Osteoblast (primary cell): ENCODE results near the gene CRIP1. TPM values are rescaled to one million over a fixed set of nuclear protein-coding genes. Genes with fewer than 3 reads are reported as not detected.

ENCODE experiments used
- DNase-seq: peaks from one replicate; pipeline ENCODE4 v3.0.0; 2011; ENCODE audit warnings: low spot score, mixed read lengths; ENCODE audit not compliant: insufficient read length; ENCODE audit errors: missing footprints
- H2AFZ ChIP-seq: 2 replicates; pipeline ENCODE4 v1.6.0; 2011; ENCODE audit warnings: mild to moderate bottlenecking, low read length
- H3K27ac ChIP-seq: 2 replicates; pipeline ENCODE4 v1.5.1; 2011; ENCODE audit warnings: mild to moderate bottlenecking, low read depth, low read length, moderate library complexity
- H3K27me3 ChIP-seq: 2 replicates; pipeline ENCODE4 v1.6.0; 2012; ENCODE audit warnings: mild to moderate bottlenecking, control low read depth, inconsistent platforms, low read length, moderate library complexity; ENCODE audit not compliant: insufficient read depth
- H3K36me3 ChIP-seq: 2 replicates; pipeline ENCODE4 v1.5.1; 2011; ENCODE audit warnings: mild to moderate bottlenecking, low read length, control low read depth, moderate library complexity; ENCODE audit not compliant: insufficient read depth
- H3K4me1 ChIP-seq: 2 replicates; pipeline ENCODE4 v1.5.1; 2011; ENCODE audit warnings: mild to moderate bottlenecking, low read length, control low read depth, moderate library complexity; ENCODE audit not compliant: insufficient read depth
- H3K4me2 ChIP-seq: 2 replicates; pipeline ENCODE4 v1.6.0; 2011; ENCODE audit warnings: mild to moderate bottlenecking, low read length; ENCODE audit not compliant: insufficient read depth
- H3K4me3 ChIP-seq: fragments of 200-600 bp; sonication (generic); 3 replicates; pipeline ENCODE4 v1.5.1; 2012; ENCODE audit warnings: mild to moderate bottlenecking, low read length, inconsistent platforms; ENCODE audit not compliant: insufficient read depth
- H3K79me2 ChIP-seq: 2 replicates; pipeline ENCODE4 v1.6.0; 2012; ENCODE audit warnings: mild to moderate bottlenecking, low read length, control low read depth, inconsistent platforms; ENCODE audit not compliant: insufficient read depth
- H3K9me3 ChIP-seq: 2 replicates; pipeline ENCODE4 v1.5.1; 2011; ENCODE audit warnings: low read depth, low read length, control low read depth
- H4K20me1 ChIP-seq: 2 replicates; pipeline ENCODE4 v1.6.0; 2012; ENCODE audit warnings: mild to moderate bottlenecking, low read length, control low read depth; ENCODE audit not compliant: insufficient read depth
- CTCF ChIP-seq: IDR thresholded peaks from 2 replicates; pipeline ENCODE4 v1.5.1; 2011; ENCODE audit warnings: mild to moderate bottlenecking, low read depth, low read length, moderate library complexity; ENCODE audit errors: extremely low read depth
- total RNA-seq: library from RNA; depleted of rRNA; stranded (reverse); fragments of >200 nt; gene quantifications from 2 replicates; pipeline ENCODE4 v1.2.3, GENCODE V29; 2012

The CRIP1 gene
- total RNA-seq, 1 donor: 8.7 TPM

GRCh38 chr14:105486974-105487448, 325 bp downstream of the CRIP1 start:
- TF ChIP-seq CTCF: no peak
- peaks cover 9% of the 10 kb centered on the region for H3K4me1 ChIP-seq

GRCh38 chr14:105487449-105487985, 831 bp downstream of the CRIP1 start:
- Histone ChIP-seq H3K9me3 (no peaks in the 10 kb centered on the region), H3K4me1 (peaks cover 4% of the 10 kb centered on the region), H3K27ac (no peak overlapping the region), H3K4me3 (peak overlapping the region; percentile 33), H3K27me3 (peaks cover 22% of the 10 kb centered on the region), H3K36me3 (no peaks in the 10 kb centered on the region), H4K20me1 (peaks cover 2% of the 10 kb centered on the region), H2AFZ (no peak overlapping the region), H3K4me2 (peak overlapping the region; percentile 28), H3K79me2 (no peaks in the 10 kb centered on the region)
- DNase-seq: no peak
- no peak for TF ChIP-seq CTCF

More at GRCh38 chr14:105486974-105487448, 325 bp downstream of the CRIP1 start:
- Histone ChIP-seq H3K27ac (no peak overlapping the region), H3K79me2 (no peaks in the 10 kb centered on the region), H3K4me3 (peak overlapping the region; percentile 33), H3K36me3 (no peaks in the 10 kb centered on the region), H3K9me3 (no peaks in the 10 kb centered on the region), H3K27me3 (peaks cover 22% of the 10 kb centered on the region), H3K4me2 (peak overlapping the region; percentile 28), H4K20me1 (no peaks in the 10 kb centered on the region), H2AFZ (no peak overlapping the region)
- DNase-seq: no peak

GRCh38 chr14:105487986-105488777, 1.5 kb downstream of the CRIP1 start:
- Histone ChIP-seq H3K27me3 (peaks cover 22% of the 10 kb centered on the region), H2AFZ (no peak overlapping the region), H3K4me1 (peaks cover 3% of the 10 kb centered on the region), H3K79me2 (no peaks in the 10 kb centered on the region), H3K4me3 (no peak overlapping the region), H3K36me3 (no peaks in the 10 kb centered on the region), H3K9me3 (no peaks in the 10 kb centered on the region), H3K4me2 (no peak overlapping the region), H4K20me1 (peaks cover 2% of the 10 kb centered on the region), H3K27ac (no peak overlapping the region)
- TF ChIP-seq CTCF: no peak
- DNase-seq: no peak
